ENCODE results near the gene METTL2B. TPM values are rescaled to one million over a fixed set of nuclear protein-coding genes. Genes with fewer than 3 reads are reported as not detected.
"Not testable (repeated sequence)": the region's sequence is repeated elsewhere in the genome, so short reads cannot be mapped to it uniquely, and the experiment has no call there.

The METTL2B gene
- total and polyA plus RNA-seq, 8 donors = 7.8 to 21.5 (median 12.4) TPM

DNA sequence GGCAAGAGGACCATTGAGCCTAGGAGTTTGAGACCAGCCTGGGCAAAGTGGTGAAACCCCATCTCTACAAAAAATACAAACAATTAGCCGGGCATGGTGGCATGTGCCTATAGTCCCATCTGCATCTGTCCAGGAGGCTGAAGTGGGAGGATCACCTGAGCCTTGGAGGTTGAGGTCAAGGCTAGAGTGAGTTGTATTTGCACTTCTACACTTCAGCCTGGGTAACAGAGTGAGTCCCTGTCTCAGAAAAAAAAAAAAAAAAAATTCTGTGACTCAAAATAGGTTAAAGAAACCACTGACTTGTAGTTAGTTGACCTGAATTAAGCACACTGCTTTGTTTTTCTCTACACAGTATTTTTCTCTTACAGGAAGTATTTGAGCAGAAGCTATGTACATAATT is 74.4 kb downstream of the METTL2B start:
- DNase-seq = no peak
- H3K27me3 ChIP-seq = no peaks in the 10 kb centered on the region
- no peak overlapping the region for H3K27ac ChIP-seq
- peaks cover 0 to 12% (median 0%) of the 10 kb centered on the region in 4 donors for H3K4me1 ChIP-seq
- H3K36me3 ChIP-seq = peaks cover 0 to 42% (median 33%) of the 10 kb centered on the region in 4 donors
- intact Hi-C loops (cut with DNase I; ENCODE audit: low total_unique reads) = no loop called here
- H3K9me3 ChIP-seq = no peaks in the 10 kb centered on the region
- H3K4me3 ChIP-seq = no peak overlapping the region
- WGBS, 5 donors = 83 to 95% (median 88%) methylated on average over 1 of the region's 1 CpG
- TF ChIP-seq EP300 (IDR thresholded peaks at IDR 0.05) (no peak), POLR2AphosphoS5 (IDR thresholded peaks at IDR 0.05) (no peak), POLR2A (IDR thresholded peaks at IDR 0.05) (no peak)
- TF ChIP-seq, protein P1, sequence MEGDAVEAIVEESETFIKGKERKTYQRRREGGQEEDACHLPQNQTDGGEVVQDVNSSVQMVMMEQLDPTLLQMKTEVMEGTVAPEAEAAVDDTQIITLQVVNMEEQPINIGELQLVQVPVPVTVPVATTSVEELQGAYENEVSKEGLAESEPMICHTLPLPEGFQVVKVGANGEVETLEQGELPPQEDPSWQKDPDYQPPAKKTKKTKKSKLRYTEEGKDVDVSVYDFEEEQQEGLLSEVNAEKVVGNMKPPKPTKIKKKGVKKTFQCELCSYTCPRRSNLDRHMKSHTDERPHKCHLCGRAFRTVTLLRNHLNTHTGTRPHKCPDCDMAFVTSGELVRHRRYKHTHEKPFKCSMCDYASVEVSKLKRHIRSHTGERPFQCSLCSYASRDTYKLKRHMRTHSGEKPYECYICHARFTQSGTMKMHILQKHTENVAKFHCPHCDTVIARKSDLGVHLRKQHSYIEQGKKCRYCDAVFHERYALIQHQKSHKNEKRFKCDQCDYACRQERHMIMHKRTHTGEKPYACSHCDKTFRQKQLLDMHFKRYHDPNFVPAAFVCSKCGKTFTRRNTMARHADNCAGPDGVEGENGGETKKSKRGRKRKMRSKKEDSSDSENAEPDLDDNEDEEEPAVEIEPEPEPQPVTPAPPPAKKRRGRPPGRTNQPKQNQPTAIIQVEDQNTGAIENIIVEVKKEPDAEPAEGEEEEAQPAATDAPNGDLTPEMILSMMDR (IDR thresholded peaks at IDR 0.05) = no peak

DNA sequence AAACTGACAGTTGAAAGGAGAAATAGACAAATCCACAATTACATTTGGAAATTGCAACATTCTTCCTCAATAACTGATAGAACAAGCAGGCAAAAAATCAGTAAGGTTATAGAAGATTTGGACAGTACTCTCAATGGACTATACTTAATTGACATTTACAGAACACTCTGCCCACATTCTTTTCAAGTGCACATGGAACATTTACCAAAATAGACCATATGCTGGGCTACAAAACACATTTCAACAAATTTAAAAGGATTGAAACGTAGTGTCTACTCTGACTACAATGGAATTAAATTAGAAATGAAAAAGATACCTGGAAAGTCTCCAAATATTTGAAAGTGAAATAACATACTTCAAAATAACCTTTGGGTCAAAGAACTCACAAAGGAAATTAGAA is 77.8 kb downstream of the METTL2B start:
- 0 to 84% (median 80%) methylated on average over 1 of the region's 1 CpG for WGBS, 5 donors
- DNase-seq; H3K27me3 ChIP-seq; H3K4me1 ChIP-seq; H3K4me3 ChIP-seq; H3K9me3 ChIP-seq; H3K27ac ChIP-seq; intact Hi-C loops (cut with DNase I; ENCODE audit: low total_unique reads): not testable (repeated sequence)
- peaks cover 0 to 15% (median 11%) of the 10 kb centered on the region in 4 donors for H3K36me3 ChIP-seq

Small RNA genes within 50 kb of the gene (small RNA-seq; reads per million reads assigned to genes)
- gene AC010655.1 (0 reads per million in 4 donors), gene AC010655.2 (0 reads per million in 4 donors), gene RF00017 (0 reads per million in 4 donors), gene RNU7-54P (0 reads per million in 4 donors)

Other genes with a start within 250 kb of the METTL2B start
- gene LEP, start 235.5 kb upstream of the METTL2B start, total RNA-seq = not detected
- under 1 TPM in 2 of 3 donors, not detected in 1; 0.05 to 0.12 TPM for gene LEP, start 235.5 kb upstream of the METTL2B start, polyA plus RNA-seq
- 100 to 1,000 TPM in 1 of 5 donors, 10 to 100 TPM in 4; 21.0 to 319 (median 54.8) TPM for gene RBM28, start 132.8 kb upstream of the METTL2B start, total RNA-seq
- gene RBM28, start 132.8 kb upstream of the METTL2B start, polyA plus RNA-seq = 10 to 100 TPM in 2 of 3 donors, 1 to 10 TPM in 1; 8.1 to 18.9 (median 15.6) TPM
- gene PRRT4, start 115.1 kb upstream of the METTL2B start, total RNA-seq = not detected
- 1 to 10 TPM in 1 of 3 donors, under 1 TPM in 1, not detected in 1; 0.12 to 1.2 TPM for gene PRRT4, start 115.1 kb upstream of the METTL2B start, polyA plus RNA-seq
- 100 to 1,000 TPM in 2 of 5 donors, 10 to 100 TPM in 3; 45.5 to 188 (median 94.4) TPM for gene IMPDH1, start 66.8 kb upstream of the METTL2B start, total RNA-seq
- gene IMPDH1, start 66.8 kb upstream of the METTL2B start, polyA plus RNA-seq = 10 to 100 TPM; 32.7 to 72.3 (median 59.7) TPM
- 10 to 100 TPM in 1 of 5 donors, 1 to 10 TPM in 2, under 1 TPM in 1, not detected in 1; 0.45 to 38.2 (median 2.3) TPM for gene HILPDA, start 20.9 kb upstream of the METTL2B start, total RNA-seq
- gene HILPDA, start 20.9 kb upstream of the METTL2B start, polyA plus RNA-seq = 10 to 100 TPM in 2 of 3 donors, 1 to 10 TPM in 1; 8.1 to 25.8 (median 14.2) TPM
- 1 to 10 TPM in 3 of 5 donors, under 1 TPM in 1, not detected in 1; 0.72 to 1.8 (median 1.1) TPM for gene GARIN1A, start 195.5 kb downstream of the METTL2B start, total RNA-seq
- 1 to 10 TPM in 1 of 3 donors, under 1 TPM in 2; 0.50 to 1.4 (median 0.61) TPM for gene GARIN1A, start 195.5 kb downstream of the METTL2B start, polyA plus RNA-seq